ENCODE measurements around the gene LAMTOR2. TPM values are rescaled to one million over a fixed set of nuclear protein-coding genes. Genes with fewer than 3 reads are reported as not detected.

Gene LAMTOR2
- total RNA-seq = 10 to 100 TPM; 14.7 to 76.8 (median 41.1) TPM

DNA sequence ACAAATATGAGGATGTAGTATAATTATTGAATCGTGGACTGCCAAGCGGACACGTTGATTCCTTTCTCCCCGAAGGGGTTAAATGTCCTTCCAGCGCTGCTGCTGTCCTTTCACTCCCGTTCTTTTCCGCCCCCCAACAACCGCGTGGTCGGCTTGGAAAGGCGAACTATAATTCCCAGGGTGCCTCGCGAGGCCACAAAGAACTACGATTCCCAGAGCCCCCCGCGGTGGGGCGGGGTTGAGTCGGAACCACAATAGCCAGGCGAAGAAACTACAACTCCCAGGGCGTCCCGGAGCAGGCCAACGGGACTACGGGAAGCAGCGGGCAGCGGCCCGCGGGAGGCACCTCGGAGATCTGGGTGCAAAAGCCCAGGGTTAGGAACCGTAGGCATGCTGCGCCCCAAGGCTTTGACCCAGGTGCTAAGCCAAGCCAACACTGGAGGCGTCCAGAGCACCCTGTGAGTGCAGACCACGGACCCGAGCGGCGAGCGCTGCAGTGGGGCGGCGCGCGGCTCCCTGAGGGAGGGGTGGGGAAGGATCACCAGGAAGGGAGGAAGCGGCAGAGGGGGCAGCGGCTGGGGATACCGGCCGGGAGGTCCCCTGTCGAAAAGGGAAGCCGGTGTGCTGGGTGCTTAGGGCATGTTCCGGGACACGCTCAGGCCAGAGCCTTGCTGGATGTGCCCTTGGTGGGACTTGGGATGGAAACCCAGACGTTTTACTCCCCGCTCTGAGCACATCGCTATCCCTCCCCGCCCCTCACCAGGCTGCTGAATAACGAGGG lies at the start of gene LAMTOR2:
Gene LAMTOR2 (plus strand): TSS at position 283 of the 781 bp plus-strand sequence. CDS start 108 bp downstream, at position 391.
- TF ChIP-seq, protein P1, sequence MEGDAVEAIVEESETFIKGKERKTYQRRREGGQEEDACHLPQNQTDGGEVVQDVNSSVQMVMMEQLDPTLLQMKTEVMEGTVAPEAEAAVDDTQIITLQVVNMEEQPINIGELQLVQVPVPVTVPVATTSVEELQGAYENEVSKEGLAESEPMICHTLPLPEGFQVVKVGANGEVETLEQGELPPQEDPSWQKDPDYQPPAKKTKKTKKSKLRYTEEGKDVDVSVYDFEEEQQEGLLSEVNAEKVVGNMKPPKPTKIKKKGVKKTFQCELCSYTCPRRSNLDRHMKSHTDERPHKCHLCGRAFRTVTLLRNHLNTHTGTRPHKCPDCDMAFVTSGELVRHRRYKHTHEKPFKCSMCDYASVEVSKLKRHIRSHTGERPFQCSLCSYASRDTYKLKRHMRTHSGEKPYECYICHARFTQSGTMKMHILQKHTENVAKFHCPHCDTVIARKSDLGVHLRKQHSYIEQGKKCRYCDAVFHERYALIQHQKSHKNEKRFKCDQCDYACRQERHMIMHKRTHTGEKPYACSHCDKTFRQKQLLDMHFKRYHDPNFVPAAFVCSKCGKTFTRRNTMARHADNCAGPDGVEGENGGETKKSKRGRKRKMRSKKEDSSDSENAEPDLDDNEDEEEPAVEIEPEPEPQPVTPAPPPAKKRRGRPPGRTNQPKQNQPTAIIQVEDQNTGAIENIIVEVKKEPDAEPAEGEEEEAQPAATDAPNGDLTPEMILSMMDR (IDR thresholded peaks at IDR 0.05) = peak in 1 of 6 experiments; percentile 7
- TF ChIP-seq POLR2A (IDR thresholded peaks at IDR 0.05) = peak in 1 of 2 donors; percentile 79
- peaks cover 8 to 9% of the 10 kb centered on the region in 2 donors for H3K4me1 ChIP-seq
- peak; percentile 98 to 99 for DNase-seq
- peak within 1 kb of the TSS; percentile 60 to 88 (median 84) for H3K4me3 ChIP-seq (replicated peaks in 1 of 3)
- H3K27me3 ChIP-seq = no peaks in the 10 kb centered on the region
- WGBS, 2 donors = 0 to 3% methylated on average over 4 to 38 of the region's 53 CpGs
- no peaks in the 10 kb centered on the region for H3K9me3 ChIP-seq
- H3K36me3 ChIP-seq = no peaks in the 10 kb centered on the region
- intact Hi-C loops (cut with DNase I) = loop anchor here (10.0 kb wide), 1 partner anchor 120 kb away; the partner anchor contains the start of gene KHDC4
- peak within 1 kb of the TSS; percentile 76 to 88 (median 83) for H3K27ac ChIP-seq

DNA sequence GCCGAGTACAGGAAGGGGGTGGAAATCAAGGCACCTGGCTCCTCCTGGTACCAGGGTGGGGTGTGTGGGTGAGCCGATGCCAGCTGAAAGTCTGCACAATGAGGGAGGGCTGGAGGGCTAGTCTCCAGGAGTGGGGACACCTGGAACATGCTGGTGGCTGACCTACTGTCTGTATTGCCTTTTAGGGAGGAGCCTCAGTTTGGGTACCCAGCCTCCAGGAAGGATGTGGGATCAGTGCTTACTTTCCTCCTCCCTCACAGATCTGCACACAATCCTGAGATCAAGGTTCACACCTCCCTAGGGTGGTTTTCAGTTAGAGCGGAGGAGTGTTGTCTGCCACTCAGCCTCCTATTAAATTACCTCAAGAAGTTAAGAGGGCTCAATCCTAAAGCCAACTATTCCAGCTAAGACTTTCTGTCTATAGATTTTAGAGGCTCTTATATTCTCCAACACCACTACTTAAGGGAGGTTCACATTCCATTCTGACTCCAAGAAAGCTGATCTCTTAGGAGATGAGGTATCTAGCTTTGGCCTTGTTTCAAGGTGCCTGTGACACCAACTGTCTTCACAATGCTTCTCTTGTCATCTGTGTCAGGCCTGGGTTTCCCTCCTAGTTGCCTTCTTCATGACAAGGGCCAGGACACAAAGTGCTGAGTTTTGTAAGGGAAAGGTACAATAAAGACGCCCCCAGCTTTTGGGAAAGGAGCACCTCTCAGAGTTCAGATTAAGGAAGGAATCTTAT lies 49.6 kb upstream of the LAMTOR2 start:
- peak overlapping the region in 1 of 3 donors; percentile 10 for H3K27ac ChIP-seq
- TF ChIP-seq, protein P1 (IDR thresholded peaks at IDR 0.05) = no peak
- no peak for TF ChIP-seq POLR2A (IDR thresholded peaks at IDR 0.05)
- no peak overlapping the region for H3K4me3 ChIP-seq (replicated peaks in 1 of 3)
- intact Hi-C loops (cut with DNase I) = no loop called here
- H3K36me3 ChIP-seq = peaks cover 9 to 13% of the 10 kb centered on the region in 2 donors
- H3K4me1 ChIP-seq = peaks cover 28 to 43% of the 10 kb centered on the region in 2 donors
- DNase-seq = no peak
- no peaks in the 10 kb centered on the region for H3K27me3 ChIP-seq
- WGBS, 2 donors = 81 to 82% methylated on average over 3 to 4 of the region's 4 CpGs
- H3K9me3 ChIP-seq = no peaks in the 10 kb centered on the region

DNA sequence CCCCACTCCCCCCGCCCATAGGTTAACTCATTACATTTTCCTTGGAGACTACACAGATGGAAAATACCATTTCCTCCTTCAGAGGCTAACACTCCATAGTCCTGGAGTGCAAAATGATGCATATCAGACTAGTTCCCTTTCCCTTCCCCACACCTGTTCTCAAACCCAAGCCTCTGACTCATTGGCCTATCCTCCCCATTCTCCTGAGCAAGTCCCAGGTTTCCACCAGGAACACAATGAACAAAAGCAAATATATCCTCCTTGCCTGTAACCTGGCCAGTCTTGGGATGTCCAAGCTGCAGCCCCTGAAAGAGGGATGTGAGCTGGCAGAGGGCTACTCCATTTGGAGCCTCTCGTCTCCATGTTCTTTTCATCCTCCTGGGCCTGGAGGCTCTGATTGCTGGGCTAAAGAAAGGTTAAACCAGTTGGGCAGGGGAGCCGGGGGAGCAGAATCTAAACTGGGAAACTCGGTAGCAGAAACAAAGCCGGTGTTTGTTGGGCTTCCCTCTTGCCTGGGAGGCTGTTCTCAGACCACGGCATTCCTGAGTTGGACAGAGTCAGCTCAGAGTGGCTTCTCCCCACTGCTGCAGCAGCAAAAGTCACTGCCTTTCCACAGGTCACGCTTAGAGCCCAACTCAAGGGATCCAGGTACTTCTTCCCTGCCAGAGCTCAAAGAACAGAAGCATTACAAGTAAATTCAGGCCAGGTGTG lies 47.8 kb upstream of the LAMTOR2 start:
- no peak for TF ChIP-seq POLR2A (IDR thresholded peaks at IDR 0.05)
- TF ChIP-seq, protein P1 (IDR thresholded peaks at IDR 0.05) = no peak
- H3K27me3 ChIP-seq = no peaks in the 10 kb centered on the region
- peak overlapping the region in 1 of 3 donors; percentile 10 for H3K27ac ChIP-seq
- H3K4me1 ChIP-seq = peaks cover 18 to 30% of the 10 kb centered on the region in 2 donors
- 59 to 67% methylated on average over 7 of the region's 7 CpGs for WGBS, 2 donors
- no peaks in the 10 kb centered on the region for H3K9me3 ChIP-seq
- H3K36me3 ChIP-seq = peaks cover 22 to 29% of the 10 kb centered on the region in 2 donors
- intact Hi-C loops (cut with DNase I) = no loop called here
- H3K4me3 ChIP-seq (replicated peaks in 1 of 3) = no peak overlapping the region
- peak in 1 of 2 donors; percentile 28 for DNase-seq

DNA sequence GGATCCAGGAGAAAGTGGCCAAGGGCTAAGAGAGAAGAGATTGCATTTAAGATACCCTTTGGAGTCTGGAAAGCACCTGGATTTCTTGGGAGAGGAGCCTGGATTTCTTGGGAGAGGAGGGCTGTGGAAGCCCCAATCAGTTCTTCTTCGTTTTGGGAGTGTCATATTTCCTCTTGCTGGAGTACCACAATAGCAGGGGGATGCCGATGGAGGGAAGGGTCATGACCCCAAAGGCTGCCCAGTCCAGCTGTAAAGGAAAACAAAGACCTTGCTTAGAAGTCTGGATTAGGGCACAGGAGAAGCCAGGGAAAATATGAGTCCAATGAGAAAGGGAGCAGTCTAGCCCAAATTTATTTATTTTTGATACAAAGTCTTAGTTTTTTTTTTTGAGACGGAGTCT lies 45.2 kb upstream of the LAMTOR2 start:
- H3K9me3 ChIP-seq = no peaks in the 10 kb centered on the region
- intact Hi-C loops (cut with DNase I) = no loop called here
- DNase-seq = no peak
- TF ChIP-seq POLR2A (IDR thresholded peaks at IDR 0.05) = no peak
- TF ChIP-seq, protein P1 (IDR thresholded peaks at IDR 0.05) = no peak
- WGBS, 2 donors = 56 to 61% methylated on average over 3 of the region's 3 CpGs
- no peaks in the 10 kb centered on the region for H3K27me3 ChIP-seq
- peak overlapping the region in 1 of 3 donors; percentile 31 for H3K27ac ChIP-seq
- peaks cover 4 to 9% of the 10 kb centered on the region in 2 donors for H3K4me1 ChIP-seq
- no peak overlapping the region for H3K4me3 ChIP-seq (replicated peaks in 1 of 3)
- H3K36me3 ChIP-seq = peaks cover 35 to 54% of the 10 kb centered on the region in 2 donors

All from thyroid gland (tissue), 4 donors.